ENCODE data around the gene MICAL2.

MICAL2 gene

DNA sequence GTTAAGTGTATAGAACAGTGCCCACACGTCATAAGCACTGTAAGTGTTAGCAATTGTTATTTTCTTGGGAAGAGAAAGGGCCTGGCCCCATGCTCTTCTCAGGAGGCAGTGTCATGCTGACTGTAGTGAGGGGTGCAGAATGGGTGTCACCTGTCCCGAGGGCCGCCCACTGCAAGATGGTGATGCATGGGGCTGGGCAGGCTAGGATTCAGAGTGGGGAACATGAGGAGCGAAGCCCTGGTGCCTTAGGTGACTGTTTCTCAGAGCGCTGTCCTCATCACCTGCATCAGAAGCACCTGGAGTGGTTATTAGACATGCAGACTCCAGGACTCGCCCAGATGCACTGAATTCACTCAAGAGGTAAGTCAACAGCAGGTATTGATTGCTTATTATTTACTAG is 166.0 kb downstream of the MICAL2 start:
- 90 to 92% methylated on average over 6 of the region's 6 CpGs for WGBS, 2 experiments (ENCODE audit: insufficient coverage in 2 of 2)
- Histone ChIP-seq H3K4me1 (ENCODE audit: control insufficient read depth, insufficient read depth, low read length, poor library complexity, severe bottlenecking) (peaks cover 13% of the 10 kb centered on the region), H3K36me3 (ENCODE audit: control insufficient read depth, insufficient read depth, low read length) (no peaks in the 10 kb centered on the region), H3K9me3 (ENCODE audit: control insufficient read depth, low read length) (no peaks in the 10 kb centered on the region), H3K4me3 (ENCODE audit: extremely low read depth, insufficient read depth, low read length, poor library complexity, severe bottlenecking) (no peak overlapping the region), H3K27ac (ENCODE audit: low read depth, low read length, severe bottlenecking) (no peak overlapping the region)

DNA sequence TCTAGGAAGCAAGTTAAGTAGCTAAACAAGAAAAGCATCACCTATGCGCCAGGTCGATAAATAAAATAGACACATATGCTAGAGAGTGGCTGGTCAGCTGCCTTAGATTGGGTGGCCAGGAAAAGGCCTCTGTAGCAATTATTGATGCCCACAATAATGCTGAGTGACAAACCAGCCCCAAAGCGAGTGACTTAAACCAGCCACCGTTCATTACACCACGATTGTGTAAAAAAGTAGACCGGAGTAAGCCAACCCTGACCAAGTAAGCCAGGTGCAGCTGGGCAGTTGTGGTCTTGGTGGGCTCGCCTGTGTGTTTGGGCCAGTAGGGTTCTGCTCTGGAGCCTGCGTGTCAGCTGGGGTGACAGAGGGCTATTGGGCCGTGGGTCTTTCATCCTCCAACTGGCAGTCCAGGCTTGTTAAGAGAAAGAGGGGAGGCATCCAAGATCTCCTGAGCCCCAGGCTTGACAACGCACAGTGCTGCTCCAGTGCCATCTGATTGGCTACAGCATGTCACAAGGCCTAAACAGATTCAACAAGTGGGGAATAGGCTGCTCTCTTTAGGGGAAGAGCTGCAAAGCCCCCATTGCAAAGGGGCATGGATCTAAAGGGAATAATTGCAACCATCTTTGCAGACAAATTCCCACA is 166.6 kb downstream of the MICAL2 start:
- 84 to 91% methylated on average over 8 to 9 of the region's 10 CpGs for WGBS, 2 experiments (ENCODE audit: insufficient coverage in 2 of 2)
- Histone ChIP-seq H3K27ac (ENCODE audit: low read depth, low read length, severe bottlenecking) (no peak overlapping the region), H3K4me1 (ENCODE audit: control insufficient read depth, insufficient read depth, low read length, poor library complexity, severe bottlenecking) (peaks cover 13% of the 10 kb centered on the region), H3K9me3 (ENCODE audit: control insufficient read depth, low read length) (no peaks in the 10 kb centered on the region), H3K36me3 (ENCODE audit: control insufficient read depth, insufficient read depth, low read length) (no peaks in the 10 kb centered on the region), H3K4me3 (ENCODE audit: extremely low read depth, insufficient read depth, low read length, poor library complexity, severe bottlenecking) (no peak overlapping the region)

DNA sequence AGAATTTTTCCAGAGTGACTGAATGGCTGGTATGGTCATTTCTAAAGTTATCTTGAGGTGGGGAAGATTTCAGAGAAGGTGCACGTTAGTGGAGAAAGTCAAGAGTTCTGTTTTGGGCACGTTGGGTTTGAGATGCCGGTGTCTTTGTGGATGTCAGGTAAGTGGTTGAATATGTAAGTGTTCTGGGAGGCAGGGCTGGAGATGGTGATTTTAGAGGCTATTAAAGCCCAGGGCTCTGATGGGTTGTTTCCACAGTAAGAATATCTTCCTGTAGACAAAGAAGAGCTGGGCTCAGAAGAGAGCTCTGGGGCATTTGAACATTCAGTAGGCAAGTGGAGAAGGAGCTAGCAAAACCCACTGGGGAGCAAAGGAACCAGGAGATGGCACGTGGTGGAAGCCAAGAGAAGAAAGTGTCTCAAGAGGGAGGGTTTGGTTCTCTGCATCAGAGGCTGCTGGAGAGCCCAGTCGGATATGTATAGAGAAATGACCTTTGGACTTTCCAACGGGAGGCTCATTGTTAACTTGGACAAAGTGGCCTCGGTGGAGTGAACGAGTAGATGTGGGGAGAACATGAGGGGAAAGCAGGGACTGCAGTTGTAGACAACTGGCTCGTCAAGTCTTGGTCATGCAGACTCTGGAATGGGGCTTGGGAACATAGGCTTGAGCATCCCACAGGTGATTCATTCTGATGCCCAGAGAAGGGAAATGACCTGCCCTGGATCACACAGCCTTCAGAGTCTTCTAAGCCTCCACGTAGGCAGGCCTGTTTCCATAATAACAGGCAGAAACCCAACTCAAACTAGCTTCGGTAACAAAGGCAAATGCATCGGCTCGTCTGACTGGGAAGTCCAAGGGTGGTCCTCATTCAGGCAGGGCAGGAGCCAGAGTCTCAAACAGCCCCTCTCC is 168.6 kb downstream of the MICAL2 start:
- no peaks in the 10 kb centered on the region for H3K9me3 ChIP-seq (ENCODE audit: control insufficient read depth, low read length)
- H3K27ac ChIP-seq (ENCODE audit: low read depth, low read length, severe bottlenecking) = no peak overlapping the region
- H3K4me3 ChIP-seq (ENCODE audit: extremely low read depth, insufficient read depth, low read length, poor library complexity, severe bottlenecking) = no peak overlapping the region
- whole genome bisulfite sequencing, 2 experiments (ENCODE audit: insufficient coverage in 2 of 2) = 90 to 91% methylated on average over 10 to 13 of the region's 13 CpGs
- H3K36me3 ChIP-seq (ENCODE audit: control insufficient read depth, insufficient read depth, low read length) = no peaks in the 10 kb centered on the region
- H3K4me1 ChIP-seq (ENCODE audit: control insufficient read depth, insufficient read depth, low read length, poor library complexity, severe bottlenecking) = peaks cover 10% of the 10 kb centered on the region

DNA sequence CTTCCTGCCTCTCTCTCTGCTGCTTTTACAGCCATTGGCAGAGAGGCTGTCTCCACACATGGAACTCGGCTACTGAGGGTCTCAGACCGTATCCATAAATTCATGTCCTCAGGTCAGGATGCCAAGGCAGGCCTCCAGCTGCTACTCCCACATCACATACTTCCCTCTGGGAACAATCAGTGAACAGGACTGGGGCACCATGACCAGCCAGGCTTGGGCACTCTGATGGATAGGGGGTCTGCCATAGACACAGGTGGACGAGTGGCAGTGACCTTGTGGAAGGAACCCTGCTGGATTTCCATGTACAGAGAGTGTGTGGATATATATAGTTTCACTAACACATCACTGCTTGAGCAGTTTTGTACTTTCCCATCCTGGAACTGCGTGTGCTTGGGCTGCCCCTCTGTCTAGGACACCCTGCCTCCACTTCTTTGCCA is 169.3 kb downstream of the MICAL2 start:
- Histone ChIP-seq H3K27ac (ENCODE audit: low read depth, low read length, severe bottlenecking) (no peak overlapping the region), H3K4me1 (ENCODE audit: control insufficient read depth, insufficient read depth, low read length, poor library complexity, severe bottlenecking) (peaks cover 16% of the 10 kb centered on the region), H3K9me3 (ENCODE audit: control insufficient read depth, low read length) (no peaks in the 10 kb centered on the region), H3K4me3 (ENCODE audit: extremely low read depth, insufficient read depth, low read length, poor library complexity, severe bottlenecking) (no peak overlapping the region), H3K36me3 (ENCODE audit: control insufficient read depth, insufficient read depth, low read length) (no peaks in the 10 kb centered on the region)
- WGBS, 2 experiments (ENCODE audit: insufficient coverage in 2 of 2) = 82 to 100% methylated on average over 2 of the region's 4 CpGs

DNA sequence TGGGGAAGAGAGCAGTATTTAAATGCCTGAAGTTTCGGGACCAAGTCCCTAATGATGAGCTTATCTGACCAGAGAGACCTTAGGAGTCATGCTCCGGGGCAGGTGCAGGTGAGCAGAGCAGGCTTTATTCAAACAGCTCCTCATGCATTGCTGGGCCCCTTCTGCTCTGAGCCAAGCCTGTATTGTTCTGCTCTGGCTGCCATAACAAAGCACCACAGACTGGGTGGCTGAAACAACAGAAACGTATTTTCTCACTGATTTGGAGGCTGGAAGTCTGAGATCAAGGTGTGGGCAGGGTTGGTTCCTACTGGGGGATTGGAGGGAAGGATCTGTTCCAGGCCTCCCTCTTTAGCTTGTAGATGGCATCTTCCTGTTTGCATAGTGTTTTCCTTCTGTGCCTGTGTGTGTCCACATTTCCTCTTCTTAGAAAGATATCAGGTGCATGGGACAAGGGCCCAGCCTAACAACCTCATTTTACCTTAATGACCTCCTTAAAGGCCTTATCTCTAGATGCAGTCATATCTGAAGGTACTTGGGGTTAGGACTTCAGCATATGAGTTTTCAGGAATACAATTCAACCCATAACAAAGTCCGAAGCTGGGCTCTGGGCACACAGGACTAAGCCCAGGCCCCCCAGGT is 169.9 kb downstream of the MICAL2 start:
- 79 to 89% methylated on average over 3 of the region's 4 CpGs for WGBS, 2 experiments (ENCODE audit: insufficient coverage in 2 of 2)
- Histone ChIP-seq H3K4me3 (ENCODE audit: extremely low read depth, insufficient read depth, low read length, poor library complexity, severe bottlenecking) (no peak overlapping the region), H3K9me3 (ENCODE audit: control insufficient read depth, low read length) (no peaks in the 10 kb centered on the region), H3K4me1 (ENCODE audit: control insufficient read depth, insufficient read depth, low read length, poor library complexity, severe bottlenecking) (peaks cover 21% of the 10 kb centered on the region), H3K36me3 (ENCODE audit: control insufficient read depth, insufficient read depth, low read length) (no peaks in the 10 kb centered on the region), H3K27ac (ENCODE audit: low read depth, low read length, severe bottlenecking) (no peak overlapping the region)

DNA sequence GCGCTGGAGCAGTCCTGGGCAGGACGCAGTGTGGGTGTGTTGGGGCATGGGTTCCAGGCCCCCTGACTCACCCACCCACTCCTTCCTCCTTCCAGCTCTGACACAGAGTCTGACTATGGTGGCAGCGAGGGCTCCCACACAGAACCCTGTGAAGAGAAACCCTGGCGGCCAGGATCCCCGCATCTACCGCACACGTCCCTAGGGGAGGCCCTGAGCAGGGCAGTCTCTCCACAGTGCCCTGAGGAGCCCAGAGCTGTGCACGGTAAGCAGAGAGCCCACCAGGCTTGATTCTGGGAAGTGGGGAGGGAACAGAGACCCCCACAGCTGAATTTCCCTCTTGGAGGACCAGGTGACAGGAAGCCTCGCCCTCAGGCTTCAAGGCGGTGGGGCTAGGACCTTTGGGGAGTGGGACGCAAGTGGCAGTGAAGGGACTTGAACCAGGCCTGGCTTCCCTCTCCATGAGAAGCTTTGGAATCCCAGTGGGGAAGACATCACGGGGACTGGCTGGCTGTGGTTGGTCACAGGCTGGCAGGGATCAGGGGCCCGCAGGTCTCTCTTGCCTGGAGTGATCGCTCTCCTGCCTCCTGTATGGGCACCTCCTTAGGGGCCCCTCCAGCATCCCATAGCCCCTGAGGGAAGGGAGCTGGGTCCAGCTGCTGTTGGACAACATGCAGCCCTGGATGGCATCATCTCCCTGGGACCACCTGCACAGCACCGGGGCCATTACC is 170.6 kb downstream of the MICAL2 start:
- Histone ChIP-seq H3K27ac (ENCODE audit: low read depth, low read length, severe bottlenecking) (peak overlapping the region; percentile 20), H3K36me3 (ENCODE audit: control insufficient read depth, insufficient read depth, low read length) (no peaks in the 10 kb centered on the region), H3K9me3 (ENCODE audit: control insufficient read depth, low read length) (no peaks in the 10 kb centered on the region), H3K4me3 (ENCODE audit: extremely low read depth, insufficient read depth, low read length, poor library complexity, severe bottlenecking) (no peak overlapping the region), H3K4me1 (ENCODE audit: control insufficient read depth, insufficient read depth, low read length, poor library complexity, severe bottlenecking) (peaks cover 28% of the 10 kb centered on the region)
- 90 to 94% methylated on average over 9 of the region's 15 CpGs for whole genome bisulfite sequencing, 2 experiments (ENCODE audit: insufficient coverage in 2 of 2)

DNA sequence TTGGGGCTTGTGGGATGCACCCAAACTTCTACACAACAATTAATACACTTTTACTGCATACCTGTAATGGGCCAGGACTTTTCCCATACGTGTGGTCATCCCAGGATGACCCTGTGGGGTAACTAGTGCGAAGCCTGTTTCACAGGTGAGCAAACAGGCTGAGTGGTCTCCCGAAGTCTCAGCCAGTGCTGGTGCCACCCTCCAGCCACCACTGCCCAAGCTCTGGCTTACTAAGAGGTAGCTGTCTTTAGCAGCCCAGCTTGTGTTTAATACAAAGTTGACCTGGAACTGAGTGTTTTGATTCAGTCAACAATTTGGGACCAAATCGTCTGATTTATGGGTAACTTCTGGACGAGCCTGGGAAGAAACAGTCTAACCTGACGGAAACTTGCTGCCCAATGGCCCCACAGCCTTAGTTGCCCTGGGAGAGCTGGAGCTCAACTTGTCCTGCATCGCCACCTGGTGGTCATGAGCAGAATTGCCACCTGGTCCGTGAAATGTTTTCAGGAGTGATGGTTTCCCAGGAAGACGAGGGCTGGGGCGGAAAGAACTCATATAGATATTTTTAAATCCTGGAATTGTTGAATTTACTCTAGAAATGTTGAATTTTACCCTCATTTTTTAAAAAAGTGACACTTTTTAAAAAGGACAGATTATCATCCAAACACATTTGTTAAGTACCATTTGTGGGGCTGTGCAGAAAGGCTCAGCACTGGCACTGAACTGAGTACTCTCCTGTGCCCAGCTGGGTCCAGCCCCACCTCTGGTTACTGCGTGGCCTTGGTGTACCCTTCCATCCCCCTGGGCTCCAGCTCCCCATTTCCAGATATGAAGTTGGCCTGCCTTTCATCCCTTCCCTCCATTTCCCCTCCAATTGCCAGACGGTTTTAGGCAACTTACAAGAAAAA is 171.4 kb downstream of the MICAL2 start:
- no peak overlapping the region for H3K27ac ChIP-seq (ENCODE audit: low read depth, low read length, severe bottlenecking)
- no peak overlapping the region for H3K4me3 ChIP-seq (ENCODE audit: extremely low read depth, insufficient read depth, low read length, poor library complexity, severe bottlenecking)
- no peaks in the 10 kb centered on the region for H3K9me3 ChIP-seq (ENCODE audit: control insufficient read depth, low read length)
- WGBS, 2 experiments (ENCODE audit: insufficient coverage in 2 of 2) = 34 to 44% methylated on average over 8 to 9 of the region's 12 CpGs
- H3K36me3 ChIP-seq (ENCODE audit: control insufficient read depth, insufficient read depth, low read length) = no peaks in the 10 kb centered on the region
- peaks cover 32% of the 10 kb centered on the region for H3K4me1 ChIP-seq (ENCODE audit: control insufficient read depth, insufficient read depth, low read length, poor library complexity, severe bottlenecking)

DNA sequence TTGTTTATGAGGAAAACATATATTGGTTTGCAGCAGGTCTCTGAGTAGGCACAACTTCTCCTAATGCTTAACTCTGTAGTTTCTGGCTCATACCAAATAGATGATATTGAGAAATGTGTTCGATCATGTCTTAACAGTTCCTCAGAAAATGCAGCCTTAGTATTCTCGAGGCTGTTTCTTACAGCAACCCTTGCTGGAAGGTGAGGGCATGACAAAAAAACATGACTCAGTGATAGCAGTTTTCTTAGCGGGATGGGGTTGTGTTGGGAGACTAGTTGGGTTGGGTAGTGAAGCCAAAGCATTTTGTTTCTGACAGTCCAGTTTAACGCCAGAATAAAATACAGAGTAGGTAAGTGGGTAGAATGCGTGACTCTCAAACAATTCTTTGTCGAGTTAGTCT is 172.3 kb downstream of the MICAL2 start:
- H3K4me1 ChIP-seq (ENCODE audit: control insufficient read depth, insufficient read depth, low read length, poor library complexity, severe bottlenecking) = peaks cover 38% of the 10 kb centered on the region
- H3K36me3 ChIP-seq (ENCODE audit: control insufficient read depth, insufficient read depth, low read length) = no peaks in the 10 kb centered on the region
- H3K27ac ChIP-seq (ENCODE audit: low read depth, low read length, severe bottlenecking) = no peak overlapping the region
- 81 to 85% methylated on average over 6 of the region's 6 CpGs for WGBS, 2 experiments (ENCODE audit: insufficient coverage in 2 of 2)
- no peak overlapping the region for H3K4me3 ChIP-seq (ENCODE audit: extremely low read depth, insufficient read depth, low read length, poor library complexity, severe bottlenecking)
- H3K9me3 ChIP-seq (ENCODE audit: control insufficient read depth, low read length) = no peaks in the 10 kb centered on the region

DNA sequence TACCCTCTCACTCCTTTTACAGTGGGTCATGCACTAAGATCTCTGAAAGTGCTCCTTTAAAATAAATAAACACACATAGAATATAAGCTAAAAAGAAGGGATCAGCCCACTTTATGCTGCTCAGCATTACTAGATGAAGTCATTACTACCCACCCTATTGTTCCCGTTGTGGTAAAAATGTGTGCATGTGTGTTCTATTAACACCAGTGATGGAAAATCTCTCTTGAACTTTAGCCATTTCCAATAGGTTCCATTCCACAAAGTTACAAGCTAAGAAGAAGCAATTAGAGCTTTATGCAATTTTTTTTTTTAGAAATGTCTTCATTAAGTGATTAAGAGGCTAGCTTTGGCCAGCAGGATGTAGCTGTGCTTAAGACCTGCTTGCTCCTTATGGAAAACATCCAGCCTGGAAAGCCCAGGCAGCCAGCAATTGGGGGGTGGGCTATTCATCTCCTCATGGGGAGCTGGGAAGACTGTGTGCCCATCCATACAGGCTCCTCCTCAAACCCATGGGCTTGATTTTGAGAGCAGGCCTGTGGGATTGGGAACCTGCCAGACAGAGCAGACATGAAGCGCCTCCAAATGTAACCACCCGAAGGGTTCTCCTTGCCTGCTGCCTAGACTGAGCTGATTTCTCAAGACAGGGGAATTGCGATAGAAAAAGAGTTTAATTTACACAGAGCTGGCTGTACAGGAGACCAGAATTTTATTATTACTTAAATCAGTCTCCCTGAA is 174.1 kb downstream of the MICAL2 start:
- Histone ChIP-seq H3K4me1 (ENCODE audit: control insufficient read depth, insufficient read depth, low read length, poor library complexity, severe bottlenecking) (peaks cover 52% of the 10 kb centered on the region), H3K27ac (ENCODE audit: low read depth, low read length, severe bottlenecking) (no peak overlapping the region), H3K36me3 (ENCODE audit: control insufficient read depth, insufficient read depth, low read length) (no peaks in the 10 kb centered on the region), H3K9me3 (ENCODE audit: control insufficient read depth, low read length) (no peaks in the 10 kb centered on the region), H3K4me3 (ENCODE audit: extremely low read depth, insufficient read depth, low read length, poor library complexity, severe bottlenecking) (no peak overlapping the region)
- WGBS, 2 experiments (ENCODE audit: insufficient coverage in 2 of 2) = 59 to 67% methylated on average over 2 of the region's 4 CpGs
